Stimulated activated CD4-positive, alpha-beta T cell treated with anti-CD3 and anti-CD28 coated beads, TNF-alpha, amount 100 ng/mL, for 4 hours (primary cell): ENCODE measurements around the gene FRAT2.

Experiments used
- DNase-seq, 3 experiments: peaks; one replicate each; pipeline ENCODE4 v3.0.0-alpha.2; 2020; ENCODE audit warnings: low read depth in 3 of 3

The FRAT2 gene

GRCh38 chr10:97334370-97335175 lies at the start of gene FRAT2:
Gene FRAT2, minus strand, starts transcription at chr10:97334729. Its CDS starts 157 bp downstream, at chr10:97334572.
- peak; percentile 76 to 79 (median 77) for DNase-seq

GRCh38 chr10:97384156-97384555 lies 49.6 kb upstream of the FRAT2 start:
- DNase-seq: no peak

GRCh38 chr10:97383159-97383558 lies 48.6 kb upstream of the FRAT2 start:
- no peak for DNase-seq

GRCh38 chr10:97381626-97382025 lies 47.1 kb upstream of the FRAT2 start:
- no peak for DNase-seq

GRCh38 chr10:97380516-97380915 lies 46.0 kb upstream of the FRAT2 start:
- DNase-seq: no peak

GRCh38 chr10:97378933-97379921 lies 44.7 kb upstream of the FRAT2 start:
- DNase-seq: no peak

GRCh38 chr10:97376413-97376812 lies 41.9 kb upstream of the FRAT2 start:
- no peak for DNase-seq

GRCh38 chr10:97373456-97373855 lies 38.9 kb upstream of the FRAT2 start:
- no peak for DNase-seq

- DNase-seq: no peak
These were observed 37.8 kb upstream of the FRAT2 start for GRCh38 chr10:97372233-97372875.

GRCh38 chr10:97371696-97372095 lies 37.2 kb upstream of the FRAT2 start:
- no peak for DNase-seq

- DNase-seq: no peak
These were observed 32.7 kb upstream of the FRAT2 start for GRCh38 chr10:97367126-97367649.

- no peak for DNase-seq
These were observed 32.0 kb upstream of the FRAT2 start for GRCh38 chr10:97366572-97366971.

- no peak for DNase-seq
These were observed 31.3 kb upstream of the FRAT2 start for GRCh38 chr10:97365761-97366351.

GRCh38 chr10:97363071-97363470 lies 28.5 kb upstream of the FRAT2 start:
- no peak for DNase-seq

GRCh38 chr10:97362310-97363033 lies 27.9 kb upstream of the FRAT2 start:
- DNase-seq: no peak

GRCh38 chr10:97361537-97361901 lies 27.0 kb upstream of the FRAT2 start:
- no peak for DNase-seq

- DNase-seq: no peak
These were observed 26.4 kb upstream of the FRAT2 start for GRCh38 chr10:97360705-97361536.

- DNase-seq: no peak
These were observed 24.3 kb upstream of the FRAT2 start for GRCh38 chr10:97358781-97359180.

GRCh38 chr10:97358349-97358748 lies 23.8 kb upstream of the FRAT2 start:
- DNase-seq: no peak

- no peak for DNase-seq
These were observed 22.4 kb upstream of the FRAT2 start for GRCh38 chr10:97356918-97357317.
